Kidney epithelial cell (primary cell): Measurements from ENCODE around the gene TPD52L2. TPM values are rescaled to one million over a fixed set of nuclear protein-coding genes. Genes with fewer than 3 reads are reported as not detected.

Experiments used
- DNase-seq: peaks from one replicate; pipeline ENCODE4 v3.0.0-alpha.2; 2010; ENCODE audit warnings: low read depth
- H3K27me3 ChIP-seq: 2 replicates; pipeline ENCODE4 v1.6.0; 2011; ENCODE audit warnings: low read length; ENCODE audit not compliant: control insufficient read depth, insufficient read depth
- H3K36me3 ChIP-seq: 2 replicates; pipeline ENCODE4 v1.5.1; 2011; ENCODE audit warnings: low read length; ENCODE audit not compliant: control insufficient read depth, insufficient read depth
- H3K4me3 ChIP-seq: 2 replicates; pipeline ENCODE4 v1.5.1; 2011; ENCODE audit warnings: low read depth, mild to moderate bottlenecking, control low read depth, low read length
- total RNA-seq: library from RNA; depleted of rRNA; stranded (reverse); fragments of >200 nt; gene quantifications from 2 replicates; pipeline ENCODE4 v1.2.3, GENCODE V29; 2015
- TF ChIP-seq, protein P1 (sequence below): IDR thresholded peaks from 2 replicates; pipeline ENCODE4 v1.5.1; 2011; ENCODE audit warnings: mild to moderate bottlenecking, moderate library complexity, low read length, control low read depth, inconsistent platforms; ENCODE audit not compliant: insufficient read depth, poor library complexity, severe bottlenecking

Gene TPD52L2
- total RNA-seq, 1 donor from 2014 or later: 177 TPM

DNA sequence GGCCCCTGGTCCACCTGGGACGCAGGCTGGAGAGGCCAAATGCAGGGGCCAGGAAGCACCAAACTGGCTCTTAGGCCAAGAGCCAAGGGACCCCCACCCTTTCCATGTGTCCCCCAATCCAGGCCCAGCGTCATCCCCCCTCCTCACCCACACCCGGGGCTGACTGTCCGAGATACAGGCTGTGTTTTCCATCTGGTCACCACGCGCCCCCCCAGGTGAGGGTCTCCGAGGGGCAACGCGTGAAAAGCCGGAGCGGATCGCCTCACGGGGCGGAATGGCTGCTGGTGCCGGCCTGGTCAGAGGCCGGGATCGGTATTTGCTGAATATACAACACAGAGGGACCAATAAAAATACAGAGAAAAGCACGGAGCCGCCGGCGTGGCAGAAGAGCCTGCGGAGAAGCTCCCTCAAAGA lies 9.0 kb upstream of the TPD52L2 start:
- DNase-seq: no peak
- no peak overlapping the region for H3K4me3 ChIP-seq
- no peaks in the 10 kb centered on the region for H3K36me3 ChIP-seq
- peaks cover 22% of the 10 kb centered on the region for H3K27me3 ChIP-seq
- TF ChIP-seq, protein P1, sequence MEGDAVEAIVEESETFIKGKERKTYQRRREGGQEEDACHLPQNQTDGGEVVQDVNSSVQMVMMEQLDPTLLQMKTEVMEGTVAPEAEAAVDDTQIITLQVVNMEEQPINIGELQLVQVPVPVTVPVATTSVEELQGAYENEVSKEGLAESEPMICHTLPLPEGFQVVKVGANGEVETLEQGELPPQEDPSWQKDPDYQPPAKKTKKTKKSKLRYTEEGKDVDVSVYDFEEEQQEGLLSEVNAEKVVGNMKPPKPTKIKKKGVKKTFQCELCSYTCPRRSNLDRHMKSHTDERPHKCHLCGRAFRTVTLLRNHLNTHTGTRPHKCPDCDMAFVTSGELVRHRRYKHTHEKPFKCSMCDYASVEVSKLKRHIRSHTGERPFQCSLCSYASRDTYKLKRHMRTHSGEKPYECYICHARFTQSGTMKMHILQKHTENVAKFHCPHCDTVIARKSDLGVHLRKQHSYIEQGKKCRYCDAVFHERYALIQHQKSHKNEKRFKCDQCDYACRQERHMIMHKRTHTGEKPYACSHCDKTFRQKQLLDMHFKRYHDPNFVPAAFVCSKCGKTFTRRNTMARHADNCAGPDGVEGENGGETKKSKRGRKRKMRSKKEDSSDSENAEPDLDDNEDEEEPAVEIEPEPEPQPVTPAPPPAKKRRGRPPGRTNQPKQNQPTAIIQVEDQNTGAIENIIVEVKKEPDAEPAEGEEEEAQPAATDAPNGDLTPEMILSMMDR: no peak

DNA sequence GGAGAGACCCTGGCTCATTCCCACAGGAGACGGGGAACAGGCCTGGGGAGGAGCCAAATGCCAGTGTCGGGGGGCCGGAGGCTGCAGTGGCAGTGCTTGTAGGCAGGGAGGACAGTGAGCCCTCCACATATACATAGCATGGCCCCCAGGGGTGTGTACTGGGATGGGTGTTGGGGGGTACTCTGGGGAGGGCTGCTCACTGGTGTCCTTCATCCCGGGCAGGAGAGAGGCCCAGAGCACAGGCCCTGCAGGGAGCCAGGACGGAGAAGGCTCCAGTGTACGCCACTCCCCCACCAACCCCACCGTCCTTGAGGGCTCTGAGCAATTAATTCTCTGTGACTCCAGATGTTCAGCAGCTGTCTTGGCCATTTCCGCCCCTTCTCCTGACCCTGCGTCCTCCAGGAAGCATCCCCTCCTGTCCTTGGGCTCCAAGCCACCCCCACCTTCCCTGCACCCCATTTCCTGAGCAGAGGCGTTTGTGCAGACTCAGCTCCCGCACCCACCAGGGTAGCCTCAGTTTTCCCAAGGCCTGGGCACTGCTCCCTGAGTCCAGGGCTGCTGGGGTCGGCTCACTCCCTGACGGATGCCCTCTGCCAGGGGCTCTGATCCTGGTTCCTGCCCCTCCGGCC lies 7.2 kb upstream of the TPD52L2 start:
- Histone ChIP-seq H3K36me3 (no peaks in the 10 kb centered on the region), H3K27me3 (peaks cover 22% of the 10 kb centered on the region), H3K4me3 (no peak overlapping the region)
- DNase-seq: no peak
- TF ChIP-seq, protein P1: no peak

- TF ChIP-seq, protein P1: peak; percentile 53
- Histone ChIP-seq H3K27me3 (peaks cover 22% of the 10 kb centered on the region), H3K4me3 (no peak overlapping the region), H3K36me3 (no peaks in the 10 kb centered on the region)
- no peak for DNase-seq
Observed at GRCh38 chr20:63858393-63859165, 6.5 kb upstream of the TPD52L2 start.

GRCh38 chr20:63859166-63859699 lies 5.8 kb upstream of the TPD52L2 start:
- peaks cover 21% of the 10 kb centered on the region for H3K27me3 ChIP-seq
- TF ChIP-seq, protein P1: no peak

GRCh38 chr20:63860325-63861051 lies 4.6 kb upstream of the TPD52L2 start:
- DNase-seq: no peak
- Histone ChIP-seq H3K27me3 (peaks cover 9% of the 10 kb centered on the region), H3K4me3 (no peak overlapping the region), H3K36me3 (no peaks in the 10 kb centered on the region)
- TF ChIP-seq, protein P1: no peak

More at GRCh38 chr20:63859166-63859699, 5.8 kb upstream of the TPD52L2 start:
- Histone ChIP-seq H3K36me3 (no peaks in the 10 kb centered on the region), H3K4me3 (no peak overlapping the region)
- no peak for DNase-seq
